Measurements from ENCODE around the gene SMPD2. TPM values are rescaled to one million over a fixed set of nuclear protein-coding genes. Genes with fewer than 3 reads are reported as not detected.

Gene SMPD2
- total and polyA plus RNA-seq, 2 experiments from 2014 or later: 5.6 to 10.9 TPM

GRCh38 chr6:109491207-109491938 lies 50.8 kb downstream of the SMPD2 start:
- TF ChIP-seq STAT1 (IDR thresholded peaks at IDR 0.05; ENCODE audit: unreplicated experiment): no peak
- no peak for TF ChIP-seq ZNF462 (CRISPR knock-in tag; IDR thresholded peaks at IDR 0.05)
- TF ChIP-seq ZNF331 (CRISPR knock-in tag; IDR thresholded peaks at IDR 0.05; ENCODE audit: low read depth): no peak
- peaks cover 48% of the 10 kb centered on the region for H3K4me1 Mint-ChIP-seq
- H3K9me2 ChIP-seq (ENCODE audit: insufficient read depth): no peaks in the 10 kb centered on the region
- H3K4me3 ChIP-seq: peak overlapping the region; percentile 23; the same call in 1 of the 2 replicates
- no peaks in the 10 kb centered on the region for H3K9me3 Mint-ChIP-seq
- no peaks in the 10 kb centered on the region for H3K27me3 ChIP-seq (ENCODE audit: insufficient read depth)
- peak; percentile 89 for ATAC-seq
- no peaks in the 10 kb centered on the region for H3K36me3 Mint-ChIP-seq (ENCODE audit: low read depth)
- no peaks in the 10 kb centered on the region for H3K36me3 ChIP-seq (ENCODE audit: insufficient read depth)
- no peaks in the 10 kb centered on the region for H3K79me2 ChIP-seq (replicated peaks; ENCODE audit: insufficient read depth)
- H4K20me1 ChIP-seq (replicated peaks; ENCODE audit: insufficient read depth): no peaks in the 10 kb centered on the region
- H3F3A ChIP-seq (replicated peaks; ENCODE audit: low read depth): no peaks in the 10 kb centered on the region
- peak; percentile 40 for DNase-seq (ENCODE audit: low spot score)
- peaks cover 40% of the 10 kb centered on the region for H3K4me1 ChIP-seq (ENCODE audit: insufficient read depth)
- H3K4me2 ChIP-seq: peak overlapping the region; percentile 58
- H3K27me3 Mint-ChIP-seq (ENCODE audit: insufficient read depth, low read depth, poor library complexity): no peaks in the 10 kb centered on the region
- H3K27ac Mint-ChIP-seq: peak overlapping the region; percentile 75
- H2AFZ ChIP-seq: peak overlapping the region; percentile 92
- H3K27ac ChIP-seq (ENCODE audit: low read depth): no peak overlapping the region
- H3K4me3 Mint-ChIP-seq: no peak overlapping the region

Other genes with a start within 250 kb of the SMPD2 start
- 81.0 and 103 TPM in 2 replicates for gene CD164, start 58.3 kb upstream of the SMPD2 start, total RNA-seq (2014; rRNA removed; shearing (Covaris generic))
- gene CD164, start 58.3 kb upstream of the SMPD2 start, polyA plus RNA-seq (2016; fragmentation: Nextera tagmentation; extraction: Ambion mirVana): 64.4 and 83.8 TPM in 2 replicates
- gene PPIL6, start 96 bp upstream of the SMPD2 start, total RNA-seq (2014; rRNA removed; shearing (Covaris generic)): 1.5 and 1.7 TPM in 2 replicates
- gene PPIL6, start 96 bp upstream of the SMPD2 start, polyA plus RNA-seq (2016; fragmentation: Nextera tagmentation; extraction: Ambion mirVana): 0.54 and 1.7 TPM in 2 replicates
- gene MICAL1, start 15.0 kb downstream of the SMPD2 start, total RNA-seq (2014; rRNA removed; shearing (Covaris generic)): 77.8 TPM in 2 replicates
- 23.7 and 27.8 TPM in 2 replicates for gene MICAL1, start 15.0 kb downstream of the SMPD2 start, polyA plus RNA-seq (2016; fragmentation: Nextera tagmentation; extraction: Ambion mirVana)
- 22.0 and 26.6 TPM in 2 replicates for gene ZBTB24, start 42.5 kb downstream of the SMPD2 start, total RNA-seq (2014; rRNA removed; shearing (Covaris generic))
- 7.2 and 7.9 TPM in 2 replicates for gene ZBTB24, start 42.5 kb downstream of the SMPD2 start, polyA plus RNA-seq (2016; fragmentation: Nextera tagmentation; extraction: Ambion mirVana)

Measured in GM23338 (cell line).